Cardiac atrium fibroblast (primary cell): ENCODE measurements around the gene PDF. TPM values are rescaled to one million over a fixed set of nuclear protein-coding genes. Genes with fewer than 3 reads are reported as not detected.

Experiments
- total RNA-seq: library from RNA; depleted of rRNA; stranded (reverse); fragments of >200 nt; gene quantifications from 2 replicates; pipeline ENCODE4 v1.2.3, GENCODE V29; 2015

Gene PDF
- total RNA-seq = 11.0 and 13.4 TPM in 2 replicates

GRCh38 chr16:69330286-69331109 is at the start of gene PDF:
Gene PDF (minus strand): TSS chr16:69330588. CDS start chr16:69330570, 18 bp downstream.

GRCh38 chr16:69351309-69352027 is 21.1 kb upstream of the PDF start, which contains the start of gene TMED6:
Gene TMED6 (minus strand): TSS chr16:69351786. CDS start chr16:69351753, 33 bp downstream.

GRCh38 chr16:69339289-69340094 is 9.1 kb upstream of the PDF start, which contains the start of the genes COG8 and NIP7:
Gene COG8 (minus strand): TSS chr16:69339564. CDS start chr16:69339552, 12 bp downstream.
Gene NIP7 (plus strand): TSS chr16:69339772. CDS start chr16:69339830, 58 bp downstream.

GRCh38 chr16:69310653-69311532 is 19.5 kb downstream of the PDF start, which contains the start of gene VPS4A:
Gene VPS4A (plus strand): TSS chr16:69311350. CDS start chr16:69311512, 162 bp downstream.

Other genes starting within 250 kb of the PDF start
- gene HAS3, start 224.9 kb downstream of the PDF start, total RNA-seq = under 0.01 and 3.6 TPM in 2 replicates
- gene CHTF8, start 198.0 kb downstream of the PDF start, total RNA-seq = 38.8 and 73.2 TPM in 2 replicates
- 21.1 and 26.2 TPM in 2 replicates for gene UTP4, start 197.9 kb downstream of the PDF start, total RNA-seq
- 18.3 and 28.2 TPM in 2 replicates for gene SNTB2, start 143.4 kb downstream of the PDF start, total RNA-seq
- 27.1 and 31.9 TPM in 2 replicates for gene VPS4A, start 19.2 kb downstream of the PDF start, total RNA-seq
- 33.4 and 53.8 TPM in 2 replicates for gene COG8, start 9.0 kb upstream of the PDF start, total RNA-seq
- 19.6 and 25.8 TPM in 2 replicates for gene NIP7, start 9.2 kb upstream of the PDF start, total RNA-seq
- gene TMED6, start 21.2 kb upstream of the PDF start, total RNA-seq = not detected in 2 replicates
- 13.0 and 15.2 TPM in 2 replicates for gene TERF2, start 55.4 kb upstream of the PDF start, total RNA-seq
- gene CYB5B, start 94.0 kb upstream of the PDF start, total RNA-seq = 37.7 and 48.0 TPM in 2 replicates
- 16.0 and 21.8 TPM in 2 replicates for gene NFAT5, start 235.4 kb upstream of the PDF start, total RNA-seq